GM19395 (cell line): Measurements from ENCODE around the gene SLX4IP.
"Not testable (repeated sequence)": the region's sequence is repeated elsewhere in the genome, so short reads cannot be mapped to it uniquely, and the experiment has no call there.

ENCODE experiments used
- ATAC-seq: cut with Tn5 transposase; IDR thresholded peaks from one replicate; pipeline ENCODE4 v1.9.1; 2021; ENCODE audit warnings: mild to moderate bottlenecking, moderate library complexity; ENCODE audit not compliant: unreplicated experiment

The SLX4IP gene

DNA sequence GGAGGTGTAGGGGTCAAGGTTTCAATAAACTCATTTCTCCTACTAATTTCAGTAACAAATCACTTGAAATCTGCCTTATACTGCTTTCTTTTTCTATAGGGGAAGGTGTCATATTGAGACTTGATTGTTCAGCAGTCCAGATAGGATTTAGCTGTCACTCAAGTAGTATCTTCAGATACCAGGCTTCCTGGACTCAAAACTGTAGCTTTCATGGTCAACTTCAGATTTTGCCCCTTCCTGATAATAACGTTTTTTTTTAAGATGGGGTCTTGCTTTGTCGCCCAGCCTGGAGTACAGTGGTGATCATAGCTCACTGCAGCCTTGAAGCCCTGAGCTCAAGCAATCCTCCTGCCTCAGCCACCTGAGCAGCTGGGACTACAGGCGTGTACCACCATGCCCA, 160.9 kb downstream of the SLX4IP start:
- ATAC-seq: no peak

DNA sequence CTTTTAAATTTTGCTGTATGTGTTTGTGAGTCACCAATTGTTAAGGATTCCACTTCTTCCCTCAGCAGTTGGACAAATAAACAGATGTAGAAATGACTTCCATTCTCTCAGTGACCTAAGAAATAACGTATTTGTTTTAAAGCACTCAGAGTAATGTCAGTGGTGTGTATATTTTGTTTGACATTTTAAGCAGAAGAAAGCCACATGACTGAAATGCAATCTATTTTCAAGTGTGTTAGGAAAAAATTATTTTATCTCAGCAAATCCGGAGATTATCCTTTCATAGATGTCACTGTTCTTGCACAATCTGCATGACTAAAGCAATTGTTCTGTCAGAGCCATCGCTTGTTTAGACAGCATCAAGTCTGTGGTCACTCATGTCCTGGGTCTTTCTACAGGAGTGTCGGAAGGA, 161.6 kb downstream of the SLX4IP start:
- ATAC-seq: no peak

GRCh38 chr20:10597637-10598036, 162.5 kb downstream of the SLX4IP start:
- no peak for ATAC-seq

DNA sequence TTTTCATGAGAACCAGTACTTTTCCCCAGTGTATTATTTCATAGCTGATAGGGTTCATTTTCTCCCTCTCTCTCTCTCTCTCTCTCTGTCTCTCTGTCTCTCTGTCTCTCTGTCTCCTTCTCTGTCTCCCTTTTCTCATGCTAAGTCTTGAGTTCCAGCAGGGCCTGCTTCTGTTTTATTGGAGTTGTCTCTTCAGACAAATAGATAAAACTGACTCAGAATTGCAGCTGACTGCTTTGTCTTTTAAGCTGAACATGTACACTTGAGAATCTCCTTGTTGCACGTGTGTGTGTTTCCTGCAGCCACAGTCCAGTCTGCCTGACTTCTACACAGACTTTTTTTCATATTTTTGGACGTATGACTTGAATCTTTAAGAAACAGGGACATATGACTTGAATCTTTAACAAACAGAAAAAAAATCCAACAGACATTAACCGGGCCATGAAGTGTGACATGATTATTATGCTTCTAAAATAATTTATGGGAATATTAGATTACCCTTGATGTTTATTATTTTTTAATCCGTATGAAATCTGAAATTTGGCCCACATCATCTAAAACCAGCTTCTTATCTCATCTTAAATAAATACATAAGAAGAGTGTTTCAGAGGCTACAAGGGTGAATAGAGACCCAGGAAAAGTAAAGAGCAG, 167.2 kb downstream of the SLX4IP start:
- no peak for ATAC-seq

- ATAC-seq: no peak
These were observed 168.3 kb downstream of the SLX4IP start for GRCh38 chr20:10603378-10603777.

DNA sequence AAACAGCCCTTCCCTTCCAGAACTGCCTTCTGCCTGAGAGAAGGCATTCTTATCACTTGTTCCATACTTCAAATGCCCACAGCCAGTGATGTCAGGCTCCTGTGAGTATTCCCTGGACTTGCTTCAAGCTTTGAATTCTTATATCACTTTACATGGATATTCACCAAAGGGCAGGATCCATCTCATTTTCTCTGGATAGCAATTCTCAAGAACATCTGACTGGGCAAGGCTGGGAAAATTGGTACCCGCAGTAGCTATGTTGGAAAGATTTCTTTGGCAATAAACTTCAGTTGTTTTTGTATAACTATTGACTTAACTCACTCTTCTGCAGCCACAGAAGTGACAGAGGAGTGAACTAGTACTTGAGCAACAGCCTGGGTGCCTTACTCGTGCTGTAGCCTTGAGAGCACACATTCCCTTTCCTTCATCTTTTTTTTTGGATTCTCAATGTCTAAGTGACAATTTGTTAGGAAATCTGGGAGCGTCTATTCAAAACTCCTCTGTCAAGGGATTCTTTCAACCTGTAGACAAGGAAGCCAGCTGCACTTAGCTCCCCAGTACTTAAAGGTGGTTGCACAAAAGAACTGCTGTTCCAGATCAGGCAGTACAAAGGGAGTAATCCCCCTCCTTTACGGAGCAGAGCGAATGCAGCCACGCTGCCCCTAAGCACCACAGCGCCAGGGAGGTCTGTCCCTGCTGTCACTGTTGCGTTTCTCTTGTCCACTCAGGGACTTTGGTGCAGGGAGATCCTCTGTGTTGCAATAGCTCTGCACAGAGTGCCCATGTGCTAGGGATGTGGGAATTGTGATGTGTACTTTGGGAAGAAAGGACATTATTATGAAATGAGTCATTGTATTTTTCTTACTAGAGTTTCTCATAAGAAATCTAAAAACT, 169.1 kb downstream of the SLX4IP start:
- no peak for ATAC-seq

DNA sequence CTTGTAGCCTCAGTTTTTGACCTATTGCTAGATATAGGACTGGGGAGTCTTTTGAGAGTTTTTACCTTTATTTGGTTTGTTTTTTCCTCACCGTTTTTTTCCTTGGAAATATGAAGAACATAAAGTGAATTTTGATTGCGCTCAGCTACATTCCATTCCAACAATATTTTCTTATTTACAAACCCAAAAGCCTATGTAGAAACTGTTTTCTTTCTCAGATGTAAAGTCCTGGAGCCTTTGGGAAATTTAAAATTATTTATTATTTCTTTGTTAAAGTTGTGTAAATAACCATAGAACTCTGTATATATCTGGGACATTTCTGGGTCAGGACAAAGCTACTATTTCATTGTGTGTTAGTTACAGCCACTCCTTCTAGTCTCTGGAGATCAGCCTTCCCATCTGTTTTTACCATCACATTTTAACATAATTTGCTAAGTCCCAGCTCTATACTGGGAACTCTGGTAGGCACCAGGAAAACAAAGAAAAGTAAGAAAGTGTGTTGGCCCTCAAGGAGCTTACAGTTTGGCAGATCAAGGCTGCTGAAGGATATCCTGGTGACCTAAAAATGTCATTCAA, 169.8 kb downstream of the SLX4IP start:
- ATAC-seq: no peak

- ATAC-seq: no peak
These were observed 170.6 kb downstream of the SLX4IP start for GRCh38 chr20:10605547-10606195.

- ATAC-seq: no peak
These were observed 174.2 kb downstream of the SLX4IP start for GRCh38 chr20:10609276-10609675.

- no peak for ATAC-seq
These were observed 174.7 kb downstream of the SLX4IP start for GRCh38 chr20:10609770-10610169.

GRCh38 chr20:10610251-10610650, 175.1 kb downstream of the SLX4IP start:
- no peak for ATAC-seq

- peak; percentile 79 for ATAC-seq
These were observed 176.3 kb downstream of the SLX4IP start for GRCh38 chr20:10611357-10611756.

- not testable (repeated sequence) for ATAC-seq
These were observed 178.3 kb downstream of the SLX4IP start for GRCh38 chr20:10613426-10613825.

- no peak for ATAC-seq
These were observed 178.8 kb downstream of the SLX4IP start for GRCh38 chr20:10613911-10614310.

DNA sequence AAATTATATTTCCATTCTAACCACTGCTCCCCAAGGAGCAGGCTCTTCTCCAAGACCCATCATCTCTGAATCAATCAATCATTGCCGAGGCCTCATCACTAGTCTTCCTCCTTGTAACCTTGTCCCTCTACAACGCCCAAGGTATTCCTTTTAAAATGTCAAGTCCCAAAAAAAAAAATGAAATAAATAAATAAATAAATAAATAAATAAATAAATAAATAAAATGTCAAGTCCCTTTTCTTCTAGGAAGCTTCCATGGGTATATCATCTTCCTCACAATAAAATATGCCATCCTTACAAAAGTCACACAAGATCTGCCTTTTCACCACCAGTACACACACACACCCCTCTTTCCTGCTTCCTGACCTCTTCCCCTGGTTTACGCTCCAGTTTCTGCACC, 181.1 kb downstream of the SLX4IP start:
- no peak for ATAC-seq

DNA sequence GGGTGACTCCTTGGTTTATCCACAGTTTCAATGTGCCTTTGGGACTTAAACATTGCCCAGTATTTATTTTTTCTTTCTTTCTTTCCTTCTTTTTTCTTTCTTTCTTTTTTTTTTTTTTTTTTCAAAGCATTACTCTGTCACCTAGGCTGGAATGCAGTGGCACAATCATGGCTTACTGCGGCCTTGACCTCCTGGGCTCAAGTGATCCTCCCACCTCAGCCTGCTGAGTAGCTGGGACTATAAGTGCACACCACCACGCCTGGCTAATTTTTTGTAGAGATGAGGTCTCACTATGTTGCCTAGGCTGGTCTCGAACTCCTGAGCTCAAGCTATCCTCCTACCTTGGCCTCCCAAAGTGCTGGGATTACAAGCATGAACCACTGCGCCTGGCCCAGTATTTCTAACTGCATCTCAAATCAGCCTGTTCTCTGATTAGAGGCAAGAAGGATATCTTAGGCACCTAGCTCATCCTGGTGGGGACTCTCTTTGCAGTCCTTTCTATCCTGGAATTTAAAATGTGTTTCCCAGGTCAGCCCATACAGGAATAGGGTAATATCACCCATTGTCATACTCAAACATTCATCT, 182.5 kb downstream of the SLX4IP start:
- not testable (repeated sequence) for ATAC-seq

- no peak for ATAC-seq
These were observed 183.6 kb downstream of the SLX4IP start for GRCh38 chr20:10618611-10619245.

DNA sequence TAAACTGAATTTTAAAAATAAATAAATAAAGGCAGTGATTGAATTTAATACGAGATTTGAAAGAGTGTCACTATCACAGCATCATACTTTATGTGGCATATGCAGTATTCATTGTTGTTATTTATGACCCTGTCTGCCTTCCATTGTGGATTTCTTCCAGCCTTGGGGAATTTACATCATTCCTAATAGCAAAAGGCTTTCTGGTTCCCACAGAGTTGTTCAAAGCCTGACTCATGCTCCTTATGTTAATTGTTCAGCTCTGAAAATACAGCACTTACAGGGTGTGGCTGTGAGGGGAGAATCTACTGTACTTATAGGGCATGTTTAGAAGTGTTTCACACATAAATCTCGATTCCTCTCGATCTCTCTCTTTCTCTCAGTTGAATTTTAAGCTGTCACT, 184.3 kb downstream of the SLX4IP start:
- ATAC-seq: no peak

- no peak for ATAC-seq
These were observed 186.0 kb downstream of the SLX4IP start for GRCh38 chr20:10621149-10621548.

- no peak for ATAC-seq
These were observed 187.7 kb downstream of the SLX4IP start for GRCh38 chr20:10622657-10623418.
